IMR-90 (cell line): ENCODE results near the gene STEAP3. TPM values are rescaled to one million over a fixed set of nuclear protein-coding genes. Genes with fewer than 3 reads are reported as not detected.

Experiments
- ATAC-seq: fragments of 200-7000 bp; cut with Tn5 transposase; 2 replicates; pipeline ENCODE4 v1.9.1; 2020; ENCODE audit warnings: low read depth, mild to moderate bottlenecking, moderate library complexity
- BruUV-seq: library from RNA; stranded (reverse); fragments of 400-500 nt; replicated peaks from 2 replicates; lab custom pipeline; 2021; lab: Mats Ljungman, UMichigan
- CTCF ChIA-PET: fragments of 300-600 bp; formaldehyde crosslinking; extraction: SDS; loops from one replicate; lab custom pipeline; 2021; ENCODE audit warnings: antibody characterized with exemption; lab: Yijun Ruan, JAX
- POLR2A ChIA-PET: fragments of 300-600 bp; sonication (Branson Sonifier 250); formaldehyde crosslinking; loops from one replicate; lab custom pipeline; 2022; ENCODE audit warnings: antibody characterized with exemption; ENCODE audit not compliant: unreplicated experiment; lab: Charles Lee
- DNase-seq: peaks from one replicate; pipeline ENCODE4 v3.0.0; 2013
- H2AFZ ChIP-seq: replicated peaks from 2 replicates; pipeline ENCODE3; 2013; ENCODE audit warnings: low read length, mild to moderate bottlenecking; ENCODE audit not compliant: poor library complexity
- H2AK5ac ChIP-seq: 2 replicates; pipeline ENCODE4 v1.6.1; 2013; ENCODE audit warnings: low read depth, low read length, inconsistent platforms
- H2AK9ac ChIP-seq: replicated peaks from 2 replicates; pipeline ENCODE3; 2013; ENCODE audit warnings: mild to moderate bottlenecking, low read depth, low read length, moderate library complexity; ENCODE audit not compliant: poor library complexity
- H2BK120ac ChIP-seq: 2 replicates; pipeline ENCODE4 v1.6.1; 2013; ENCODE audit warnings: low read depth, low read length, inconsistent platforms
- H2BK15ac ChIP-seq: 3 replicates; pipeline ENCODE4 v1.6.1; 2013; ENCODE audit warnings: low read depth, low read length, inconsistent platforms
- H2BK20ac ChIP-seq: 2 replicates; pipeline ENCODE4 v1.6.1; 2013; ENCODE audit warnings: low read depth, mild to moderate bottlenecking, inconsistent platforms, low read length, moderate library complexity
- H2BK5ac ChIP-seq: 2 replicates; pipeline ENCODE4 v1.6.1; 2013; ENCODE audit warnings: mild to moderate bottlenecking, low read depth, low read length, inconsistent platforms; ENCODE audit not compliant: poor library complexity, severe bottlenecking
- H3K14ac ChIP-seq: replicated peaks from 2 replicates; pipeline ENCODE4 v1.6.1; 2013; ENCODE audit warnings: low read depth, low read length, inconsistent platforms
- H3K18ac ChIP-seq: 2 replicates; pipeline ENCODE4 v1.6.1; 2013; ENCODE audit warnings: low read depth, low read length, control low read depth
- H3K23ac ChIP-seq: 2 replicates; pipeline ENCODE4 v1.6.1; 2013; ENCODE audit warnings: low read depth, low read length, inconsistent platforms
- H3K27ac ChIP-seq: 2 replicates; pipeline ENCODE4 v1.5.1; 2013; ENCODE audit warnings: mild to moderate bottlenecking, control low read depth, low read length; ENCODE audit not compliant: insufficient read depth
- H3K27me3 ChIP-seq: 2 replicates; pipeline ENCODE4 v1.6.1; 2013; ENCODE audit warnings: low read length; ENCODE audit not compliant: control insufficient read depth, insufficient read depth
- H3K36me3 ChIP-seq: 2 replicates; pipeline ENCODE4 v1.6.1; 2013; ENCODE audit warnings: low read length, mixed read lengths; ENCODE audit not compliant: control insufficient read depth, insufficient read depth
- H3K4ac ChIP-seq: 2 replicates; pipeline ENCODE4 v1.6.1; 2013; ENCODE audit warnings: low read depth, low read length, inconsistent platforms
- H3K4me1 ChIP-seq: 2 replicates; pipeline ENCODE4 v1.6.1; 2013; ENCODE audit warnings: low read length, mixed read lengths; ENCODE audit not compliant: control insufficient read depth, insufficient read depth
- H3K4me2 ChIP-seq: 2 replicates; pipeline ENCODE4 v1.6.1; 2013; ENCODE audit warnings: low read depth, mild to moderate bottlenecking, control low read depth, low read length, moderate library complexity
- H3K4me3 ChIP-seq: 2 replicates; pipeline ENCODE4 v1.5.1; 2013; ENCODE audit warnings: low read depth, mild to moderate bottlenecking, control low read depth, low read length, moderate library complexity; ENCODE audit not compliant: insufficient read depth
- H3K56ac ChIP-seq: 2 replicates; pipeline ENCODE4 v1.6.1; 2013; ENCODE audit warnings: low read length, inconsistent platforms; ENCODE audit not compliant: insufficient read depth; ENCODE audit errors: extremely low read depth
- H3K79me1 ChIP-seq, 2 experiments: 2 replicates each; pipeline ENCODE4 v1.6.1; 2013; ENCODE audit warnings: low read length in 2 of 2, inconsistent platforms in 1 of 2, low read depth in 1 of 2
- H3K9ac ChIP-seq: 2 replicates; pipeline ENCODE4 v1.6.1; 2013; ENCODE audit warnings: low read depth, low read length, control low read depth
- H3K9me1 ChIP-seq: 2 replicates; pipeline ENCODE4 v1.6.1; 2013; ENCODE audit warnings: low read length, inconsistent platforms; ENCODE audit not compliant: insufficient read depth
- H3K9me3 ChIP-seq: 2 replicates; pipeline ENCODE4 v1.6.1; 2013; ENCODE audit warnings: low read length; ENCODE audit not compliant: control insufficient read depth, insufficient read depth
- H4K20me1 ChIP-seq: 2 replicates; pipeline ENCODE4 v1.6.1; 2013; ENCODE audit warnings: low read length, inconsistent platforms; ENCODE audit not compliant: insufficient read depth
- H4K5ac ChIP-seq: 2 replicates; pipeline ENCODE4 v1.6.1; 2013; ENCODE audit warnings: mild to moderate bottlenecking, low read depth, low read length, control low read depth
- H4K8ac ChIP-seq, 2 experiments: 2 replicates each; pipeline ENCODE4 v1.6.1; 2013; ENCODE audit warnings: low read depth in 2 of 2, low read length in 2 of 2, control low read depth in 1 of 2, inconsistent platforms in 1 of 2
- H4K91ac ChIP-seq: 2 replicates; pipeline ENCODE4 v1.6.1; 2013; ENCODE audit warnings: low read depth, low read length, inconsistent platforms; ENCODE audit not compliant: insufficient read depth
- BHLHE40 ChIP-seq: fragments of 150-350 bp; IDR thresholded peaks from 2 replicates; pipeline ENCODE4 v1.6.1; 2016; ENCODE audit warnings: mild to moderate bottlenecking, low read depth, low read length
- CEBPB ChIP-seq: IDR thresholded peaks from 2 replicates; pipeline ENCODE4 v1.6.1; 2012; ENCODE audit warnings: low read depth, low read length, improper control_type of control experiment
- CHD1 ChIP-seq: IDR thresholded peaks from 2 replicates; pipeline ENCODE4 v1.6.1; 2012; ENCODE audit warnings: low read depth, low read length, improper control_type of control experiment
- ELK1 ChIP-seq: fragments of 150-350 bp; IDR thresholded peaks from 2 replicates; pipeline ENCODE4 v1.6.1; 2016; ENCODE audit warnings: low read depth, mild to moderate bottlenecking, low read length, moderate library complexity, borderline replicate concordance
- FOS ChIP-seq: fragments of 150-350 bp; IDR thresholded peaks from 2 replicates; pipeline ENCODE4 v1.6.1; 2016; ENCODE audit warnings: low read depth, low read length
- MAFK ChIP-seq: IDR thresholded peaks from 2 replicates; pipeline ENCODE4 v1.6.1; 2012; ENCODE audit warnings: low read depth, low read length, improper control_type of control experiment
- MAZ ChIP-seq: IDR thresholded peaks from 2 replicates; pipeline ENCODE4 v1.6.1; 2012; ENCODE audit warnings: low read depth, mild to moderate bottlenecking, low read length, improper control_type of control experiment, moderate library complexity, borderline replicate concordance
- MXI1 ChIP-seq: IDR thresholded peaks from 2 replicates; pipeline ENCODE4 v1.6.1; 2012; ENCODE audit warnings: low read depth, mild to moderate bottlenecking, low read length, moderate library complexity, borderline replicate concordance
- NFE2L2 ChIP-seq: fragments of 150-350 bp; IDR thresholded peaks from 2 replicates; pipeline ENCODE4 v1.6.1; 2016; ENCODE audit warnings: low read depth, mild to moderate bottlenecking, low read length
- POLR2A ChIP-seq: IDR thresholded peaks from 2 replicates; pipeline ENCODE4 v1.6.1; 2012; ENCODE audit warnings: mild to moderate bottlenecking, low read depth, low read length
- RAD21 ChIP-seq: IDR thresholded peaks from 2 replicates; pipeline ENCODE4 v1.6.1; 2012; ENCODE audit warnings: low read length, improper control_type of control experiment
- RCOR1 ChIP-seq: IDR thresholded peaks from 2 replicates; pipeline ENCODE4 v1.6.1; 2012; ENCODE audit warnings: mild to moderate bottlenecking, low read length, improper control_type of control experiment; ENCODE audit not compliant: insufficient replicate concordance
- RFX5 ChIP-seq: IDR thresholded peaks from 2 replicates; pipeline ENCODE4 v1.8.0; 2012; ENCODE audit warnings: low read depth, mild to moderate bottlenecking, low read length, moderate library complexity
- USF2 ChIP-seq: fragments of 150-350 bp; IDR thresholded peaks from 2 replicates; pipeline ENCODE4 v1.6.1; 2017; ENCODE audit warnings: mild to moderate bottlenecking, antibody characterized with exemption, low read length, low read depth
- WGBS, 2 experiments: methylation state at CpG; one replicate each; pipeline versions ENCODE4 v1.1.5 to v1.1.7; 2013; ENCODE audit warnings: missing lambda C conversion rate in 2 of 2; ENCODE audit not compliant: insufficient read length in 1 of 2; ENCODE audit errors: extremely low coverage in 2 of 2; 5-methylcytosine and 5-hydroxymethylcytosine counted together
- dilution Hi-C: fragments of 300-500 bp; cut with HindIII; formaldehyde crosslinking; loops from one replicate; pipeline ENCODE4 v1.14.3; 2018; ENCODE audit warnings: low sequenced_read_pairs; ENCODE audit not compliant: unreplicated experiment
- in situ Hi-C: fragments of 300-500 bp; cut with MboI; formaldehyde crosslinking; loops from 3 replicates; pipeline ENCODE4 v1.14.3; 2019; ENCODE audit warnings: low sequenced_read_pairs, inconsistent platforms, mixed read lengths
- intact Hi-C: fragments of 100-400 bp; cut with micrococcal nuclease; formaldehyde crosslinking; loops from 2 replicates; pipeline ENCODE4 v1.10.0; 2022
- polyA plus RNA-seq, 3 experiments: library from polyadenylated mRNA; depleted of rRNA; stranded (reverse); fragments of >200 nt; gene quantifications; 2 replicates each; pipeline ENCODE4 v1.2.3, GENCODE V29; 2012; ENCODE audit warnings: low replicate concordance in 1 of 3
- total RNA-seq: library from RNA; depleted of rRNA; stranded (reverse); fragments of >200 nt; gene quantifications from 2 replicates; pipeline ENCODE4 v1.2.3, GENCODE V29; 2012

Gene STEAP3
- total and polyA plus RNA-seq, 2 of the 4 experiments (the other 2 are of a cell fraction): 19.4 to 43.9 TPM

GRCh38 chr2:119260646-119261492 is 37.2 kb downstream of the STEAP3 start:
- Histone ChIP-seq H2AK9ac (peak overlapping the region; percentile 80), H2AK5ac (peak overlapping the region; percentile 56), H3K14ac (no peak overlapping the region; the same call in 1 of the 2 replicates), H3K9me1 (peaks cover 16% of the 10 kb centered on the region), H3K18ac (no peak overlapping the region), H3K9me3 (no peaks in the 10 kb centered on the region), H3K4me2 (no peak overlapping the region), H4K91ac (peak overlapping the region; percentile 73), H3K4ac (peak overlapping the region; percentile 66), H3K27ac (no peak overlapping the region), H3K56ac (no peak overlapping the region), H3K79me1 (no peaks in the 10 kb centered on the region), H3K4me3 (no peak overlapping the region), H2BK120ac (peak overlapping the region; percentile 33), H3K36me3 (no peaks in the 10 kb centered on the region), H2BK5ac (no peak overlapping the region), H3K23ac (peak overlapping the region; percentile 84; the same call in 1 of the 2 replicates), H3K9ac (no peak overlapping the region), H3K4me1 (peaks cover 13% of the 10 kb centered on the region), H2BK15ac (no peak overlapping the region; the same call in 2 of the 3 replicates), H2AFZ (no peak overlapping the region), H3K27me3 (no peaks in the 10 kb centered on the region), H4K20me1 (no peaks in the 10 kb centered on the region), H4K5ac (no peak overlapping the region), H2BK20ac (peak overlapping the region; percentile 52), H4K8ac (peak overlapping the region in 1 of 2 experiments; percentile 14; a peak in 1 of 4 replicates)
- dilution Hi-C loops: no loop called here
- intact Hi-C loops: no loop called here
- no peak for TF ChIP-seq RAD21
- TF ChIP-seq MXI1: no peak
- no peak for TF ChIP-seq BHLHE40
- TF ChIP-seq POLR2A: no peak
- no peak for TF ChIP-seq RCOR1
- no peak for TF ChIP-seq NFE2L2
- no peak for TF ChIP-seq FOS
- TF ChIP-seq RFX5: no peak
- TF ChIP-seq CEBPB: no peak
- no peak for TF ChIP-seq MAZ
- TF ChIP-seq ELK1: no peak
- no peak for TF ChIP-seq CHD1
- no peak for TF ChIP-seq USF2
- no peak for TF ChIP-seq MAFK
- ChIA-PET POLR2A (no interaction called here), CTCF (no interaction called here)
- no TSS peak for BruUV-seq
- no peak for ATAC-seq
- peak; percentile 12 for DNase-seq
- 20% methylated on average over 1 of the region's 11 CpGs; no CpG with 5 or more reads in 1 of the 2 experiments for WGBS, 2 experiments
- in situ Hi-C loops: loop anchor here (25.0 kb wide), 1 partner anchor 99 kb away; the partner anchor contains the start of gene C1QL2
